ENCODE results near the gene PFKP.
"Not testable (repeated sequence)": the region's sequence is repeated elsewhere in the genome, so short reads cannot be mapped to it uniquely, and the experiment has no call there.

The PFKP gene

GRCh38 chr10:3047596-3047995 lies 19.8 kb upstream of the PFKP start:
- DNase-seq (no peak), ATAC-seq (no peak)

- no peak for DNase-seq
- ATAC-seq = peak; percentile 58
Measured at GRCh38 chr10:3048119-3049019, 19.0 kb upstream of the PFKP start.

GRCh38 chr10:3051692-3052091 lies 15.7 kb upstream of the PFKP start:
- ATAC-seq (no peak), DNase-seq (no peak)

GRCh38 chr10:3053155-3053554 lies 14.2 kb upstream of the PFKP start:
- ATAC-seq = no peak

GRCh38 chr10:3054183-3054850 lies 13.0 kb upstream of the PFKP start:
- no peak for DNase-seq
- ATAC-seq = no peak

More at GRCh38 chr10:3053155-3053554, 14.2 kb upstream of the PFKP start:
- no peak for DNase-seq

- DNase-seq = no peak
- no peak for ATAC-seq
Measured at GRCh38 chr10:3054851-3055199, 12.5 kb upstream of the PFKP start.

- ATAC-seq (no peak), DNase-seq (no peak)
Measured at GRCh38 chr10:3056280-3057037, 10.9 kb upstream of the PFKP start.

GRCh38 chr10:3057946-3058345 lies 9.4 kb upstream of the PFKP start:
- ATAC-seq = no peak

GRCh38 chr10:3059974-3060373 lies 7.4 kb upstream of the PFKP start:
- DNase-seq = no peak
- no peak for ATAC-seq

More at GRCh38 chr10:3057946-3058345, 9.4 kb upstream of the PFKP start:
- no peak for DNase-seq

GRCh38 chr10:3060481-3060889 lies 6.9 kb upstream of the PFKP start:
- ATAC-seq (peak; percentile 41), DNase-seq (no peak)

- ATAC-seq, DNase-seq: not testable (repeated sequence)
Measured at GRCh38 chr10:3061323-3061898, 5.9 kb upstream of the PFKP start.

- no peak for ATAC-seq
- no peak for DNase-seq
Measured at GRCh38 chr10:3062502-3063186, 4.7 kb upstream of the PFKP start.

- ATAC-seq = no peak
Measured at GRCh38 chr10:3064423-3064822, 2.9 kb upstream of the PFKP start.

GRCh38 chr10:3065622-3066021 lies 1.7 kb upstream of the PFKP start:
- no peak for ATAC-seq
- DNase-seq = no peak

More at GRCh38 chr10:3064423-3064822, 2.9 kb upstream of the PFKP start:
- DNase-seq = no peak

GRCh38 chr10:3066317-3067117 lies 831 bp upstream of the PFKP start:
- no peak for DNase-seq

GRCh38 chr10:3067859-3068179 lies 471 bp downstream of the PFKP start:
- DNase-seq = peak; percentile 40
- ATAC-seq = peak; percentile 1

More at GRCh38 chr10:3066317-3067117, 831 bp upstream of the PFKP start:
- ATAC-seq = no peak

GRCh38 chr10:3068201-3068967 lies 1.0 kb downstream of the PFKP start:
- peak; percentile 41 for ATAC-seq
- peak; percentile 78 for DNase-seq

GRCh38 chr10:3068968-3069737 lies 1.8 kb downstream of the PFKP start:
- peak; percentile 63 for DNase-seq
- peak; percentile 15 for ATAC-seq

GRCh38 chr10:3069876-3070275 lies 2.5 kb downstream of the PFKP start:
- DNase-seq (no peak), ATAC-seq (no peak)
